Effector CD8-positive, alpha-beta T cell (primary cell): ENCODE data around the gene RPS3.
"Not testable (repeated sequence)": the region's sequence is repeated elsewhere in the genome, so short reads cannot be mapped to it uniquely, and the experiment has no call there.

Experiments used
- DNase-seq: peaks from one replicate; lab custom pipeline; 2025; lab: John Stamatoyannopoulos, UW
- total RNA-seq, 4 experiments: gene quantifications; one replicate each; lab custom pipeline; 2026; lab: John Stamatoyannopoulos, UW

Gene RPS3
- total RNA-seq, result 1,017 to 1,472 (median 1,334) reads per million in 4 experiments

DNA sequence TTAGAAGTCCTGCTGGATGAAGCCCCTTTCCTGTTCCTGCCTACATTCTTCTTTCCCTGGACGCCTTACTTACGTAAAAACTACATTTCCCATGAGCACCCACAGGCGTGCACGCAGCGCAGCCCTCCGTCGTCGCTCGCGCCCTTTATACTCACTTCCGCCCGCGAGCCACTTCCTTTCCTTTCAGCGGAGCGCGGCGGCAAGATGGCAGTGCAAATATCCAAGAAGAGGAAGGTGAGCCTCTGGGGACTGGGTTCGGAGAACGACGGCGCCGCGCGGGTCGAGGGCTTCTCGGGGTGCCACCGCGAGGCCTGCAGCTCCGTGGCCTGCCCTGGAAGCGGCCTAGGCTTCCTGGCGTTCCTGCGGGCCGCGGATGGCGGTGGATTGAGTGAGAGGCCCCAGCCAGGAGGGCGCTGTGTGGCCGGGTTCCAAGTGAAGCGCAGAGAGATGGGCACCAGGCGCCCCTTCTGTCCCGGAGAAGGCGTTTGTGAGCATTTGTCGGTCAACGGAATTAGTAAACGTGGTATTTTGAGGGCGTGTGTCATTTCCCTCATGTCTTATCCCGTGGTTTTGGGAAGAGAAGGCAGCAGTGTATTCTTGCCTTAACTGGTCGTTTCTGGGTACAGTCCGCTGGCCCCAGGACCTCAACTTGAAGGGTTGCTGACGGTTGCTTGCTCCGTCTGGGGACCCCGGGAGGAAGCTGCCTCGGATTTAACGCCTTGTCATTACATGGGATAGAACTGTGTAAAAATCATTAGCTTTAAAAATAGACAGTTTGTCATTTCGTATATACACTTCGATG is at the start of gene RPS3:
RPS3 (plus strand) TSS at position 175 of the 802 bp plus-strand sequence; CDS start at position 205, 30 bp downstream.
- DNase-seq, result peak; percentile 78

GRCh38 chr11:75349521-75350116 is 49.7 kb upstream of the RPS3 start:
- no peak for DNase-seq

GRCh38 chr11:75350122-75350742 is 49.1 kb upstream of the RPS3 start:
- DNase-seq, result no peak

- peak; percentile 17 for DNase-seq
These were observed 48.4 kb upstream of the RPS3 start for GRCh38 chr11:75350743-75351540.

DNA sequence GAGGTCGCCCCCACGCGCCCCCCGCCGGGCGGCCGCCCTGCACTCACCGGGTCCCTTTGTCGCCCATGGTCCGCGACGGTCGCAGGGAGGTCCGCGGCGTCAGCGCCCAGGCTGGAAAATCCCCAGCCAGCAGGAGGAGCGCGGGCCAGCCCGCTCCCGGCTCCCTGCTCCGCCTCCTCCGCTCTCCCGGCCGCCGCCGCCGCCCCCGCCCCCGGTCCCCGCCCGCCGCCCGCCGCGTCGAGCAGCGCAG is 47.9 kb upstream of the RPS3 start, which contains the start of gene ARRB1:
ARRB1 (minus strand) TSS at position 121 of the 250 bp plus-strand sequence; CDS start at position 67, 54 bp downstream.
- DNase-seq, result no peak

DNA sequence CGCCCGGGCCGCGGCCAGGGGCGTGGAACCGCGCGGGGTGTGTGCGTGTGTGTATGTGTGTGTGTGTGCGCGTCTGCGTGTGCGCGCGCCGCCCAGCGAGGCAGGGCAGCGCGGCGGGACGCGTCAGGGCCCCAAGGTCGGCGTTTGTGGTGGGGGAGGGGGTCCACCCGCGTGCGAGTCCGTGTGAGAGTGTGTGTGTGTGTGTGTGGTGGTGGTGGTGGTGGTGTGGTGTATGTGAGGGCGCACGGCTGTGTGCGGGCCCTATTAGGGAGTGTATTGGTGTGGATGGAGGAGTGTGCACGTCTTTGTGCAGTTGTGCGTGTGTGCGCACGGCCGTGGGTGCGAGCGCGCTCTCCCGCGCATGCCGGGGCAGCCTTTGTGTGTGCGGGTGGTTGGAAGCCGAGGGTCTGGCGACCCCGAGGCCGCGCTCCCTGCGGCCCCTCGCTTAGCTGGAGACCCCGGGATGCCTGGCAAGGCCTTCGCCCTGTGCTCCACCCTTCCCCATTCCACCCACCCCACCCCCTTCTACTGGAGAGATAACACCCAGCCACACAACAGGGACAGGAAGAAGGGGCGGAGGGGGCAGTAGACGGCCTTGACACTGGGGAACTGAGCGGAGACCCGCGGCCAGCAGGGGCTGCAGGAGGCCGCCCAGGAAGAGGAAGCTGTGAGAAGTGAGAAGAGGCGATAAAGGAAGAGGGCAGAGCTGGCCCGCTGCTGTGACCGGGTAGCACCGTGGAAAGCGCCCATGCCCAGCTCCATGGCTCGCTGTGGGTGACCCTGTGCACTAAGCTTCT is 47.3 kb upstream of the RPS3 start:
- peak; percentile 53 for DNase-seq

GRCh38 chr11:75352588-75353206 is 46.6 kb upstream of the RPS3 start:
- DNase-seq, result no peak

DNA sequence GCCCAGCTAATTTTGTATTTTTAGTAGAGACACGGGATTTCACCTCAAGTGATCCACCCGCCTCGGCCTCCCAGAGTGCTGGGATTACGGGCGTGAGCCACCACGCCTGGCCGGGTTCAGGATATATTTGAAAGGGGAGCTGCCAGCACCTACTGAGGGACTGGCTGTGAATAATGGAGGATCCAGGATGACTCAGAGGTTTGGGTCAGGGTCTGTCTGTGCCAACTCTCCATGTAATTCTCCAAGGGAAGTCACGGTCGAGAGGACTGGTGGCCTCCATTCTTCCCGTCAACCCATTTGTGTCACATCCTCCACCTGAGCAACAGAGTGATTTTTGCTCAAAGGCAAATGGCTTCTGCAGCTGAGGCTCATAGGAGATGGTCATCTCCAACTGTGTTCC is 44.3 kb upstream of the RPS3 start:
- no peak for DNase-seq

- DNase-seq, result no peak
These were observed 42.7 kb upstream of the RPS3 start for GRCh38 chr11:75356613-75357012.

GRCh38 chr11:75362285-75362684 is 37.0 kb upstream of the RPS3 start:
- DNase-seq, result not testable (repeated sequence)

DNA sequence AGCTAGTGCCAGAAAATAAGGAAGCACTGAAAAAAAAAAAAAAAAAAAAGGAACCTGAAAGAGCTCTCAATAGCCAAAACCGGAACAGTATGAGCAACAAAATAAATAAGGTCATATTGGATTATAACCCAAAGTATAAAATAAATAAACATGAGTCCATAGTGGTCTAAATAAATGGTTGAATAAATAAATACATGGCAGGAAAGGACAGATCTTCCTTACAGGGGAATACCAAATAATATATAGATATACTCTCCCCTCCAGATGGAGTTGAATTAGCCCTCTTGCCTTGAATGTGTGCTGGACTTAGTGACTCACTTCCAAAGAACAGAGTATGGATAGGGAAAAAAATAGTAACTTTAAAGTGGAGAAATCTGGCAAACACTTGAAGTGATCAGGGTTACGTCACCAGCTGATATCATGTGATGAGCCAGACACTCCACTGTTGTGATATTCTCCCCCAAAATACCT is 33.6 kb upstream of the RPS3 start:
- no peak for DNase-seq

GRCh38 chr11:75366826-75367225 is 32.5 kb upstream of the RPS3 start:
- DNase-seq, result not testable (repeated sequence)

DNA sequence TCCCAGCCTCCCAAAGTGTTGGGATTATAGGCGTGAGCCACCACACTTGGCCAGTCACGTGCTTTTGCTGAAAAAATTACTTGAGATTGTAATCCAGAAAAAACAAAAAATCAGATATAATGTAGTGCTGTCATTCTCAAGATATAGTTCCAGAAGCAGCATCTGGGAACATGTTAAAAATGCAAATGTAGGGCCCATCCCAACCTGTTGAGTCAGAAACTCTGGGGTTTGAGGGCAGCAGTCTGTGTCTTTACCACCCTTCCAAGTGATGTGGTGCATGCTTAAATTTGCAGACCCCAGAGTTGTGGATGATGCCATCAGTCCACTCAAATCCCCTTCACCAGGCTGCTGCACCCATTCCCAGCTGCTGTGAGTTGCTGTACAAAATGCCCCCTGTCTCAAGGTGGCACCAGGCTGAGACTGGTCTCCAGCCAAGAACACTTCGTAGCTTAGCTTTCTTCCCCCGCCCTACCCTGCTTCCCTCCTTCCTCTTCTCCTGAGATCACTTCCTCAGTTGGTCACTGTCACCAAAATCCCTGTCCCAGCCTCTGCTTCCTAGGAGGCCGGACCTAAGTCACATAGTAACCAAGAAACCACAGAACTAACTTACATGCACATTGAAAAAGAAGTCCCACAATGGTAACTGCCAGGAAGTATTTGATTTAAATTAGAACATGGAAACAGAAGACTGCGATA is 29.6 kb upstream of the RPS3 start:
- no peak for DNase-seq

DNA sequence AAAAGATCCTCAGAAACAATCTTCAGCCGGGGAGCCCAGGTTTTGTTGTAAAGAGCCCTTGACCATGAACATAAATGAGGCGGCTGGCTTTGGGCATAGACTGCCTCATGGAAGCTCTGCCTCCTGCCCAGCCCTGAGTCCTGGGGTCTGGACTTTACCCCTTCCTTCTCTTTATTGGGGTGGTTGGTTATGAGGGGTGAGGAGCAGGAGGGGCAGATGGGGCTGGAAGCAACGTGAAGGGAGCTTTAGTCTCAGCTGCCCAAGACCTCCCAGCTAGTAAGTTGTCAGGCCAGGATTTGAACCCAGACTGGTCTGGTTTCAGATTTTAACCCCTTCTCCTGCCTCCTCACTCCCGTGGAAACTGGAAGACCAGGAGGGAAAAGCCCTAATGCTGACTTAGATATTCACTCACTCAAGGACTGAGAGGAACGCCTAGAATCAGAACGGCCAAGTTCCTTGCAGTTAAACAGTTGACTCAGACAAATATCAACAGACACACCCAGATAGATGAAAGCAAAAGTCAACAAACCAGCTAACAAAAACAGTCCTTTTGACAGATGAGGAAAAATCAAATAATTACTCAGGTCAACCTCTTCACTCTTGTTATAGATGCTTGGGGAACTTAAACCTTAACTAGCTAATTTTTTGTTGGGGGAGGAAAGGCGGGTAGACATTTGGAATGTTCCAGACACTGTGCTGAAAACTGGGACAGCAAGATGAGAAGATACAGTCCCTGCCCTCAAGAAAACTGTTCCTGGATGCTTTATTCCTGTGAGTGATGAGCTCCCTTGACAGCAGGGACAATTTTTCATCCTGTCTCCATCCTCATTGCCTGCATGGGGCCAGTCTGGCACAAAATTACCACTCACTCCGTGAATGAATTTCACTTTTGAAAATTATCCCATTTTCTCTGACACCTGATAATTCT is 27.1 kb upstream of the RPS3 start:
- DNase-seq, result no peak

- DNase-seq, result no peak
These were observed 26.1 kb upstream of the RPS3 start for GRCh38 chr11:75373201-75373600.

GRCh38 chr11:75374646-75375045 is 24.7 kb upstream of the RPS3 start:
- no peak for DNase-seq

DNA sequence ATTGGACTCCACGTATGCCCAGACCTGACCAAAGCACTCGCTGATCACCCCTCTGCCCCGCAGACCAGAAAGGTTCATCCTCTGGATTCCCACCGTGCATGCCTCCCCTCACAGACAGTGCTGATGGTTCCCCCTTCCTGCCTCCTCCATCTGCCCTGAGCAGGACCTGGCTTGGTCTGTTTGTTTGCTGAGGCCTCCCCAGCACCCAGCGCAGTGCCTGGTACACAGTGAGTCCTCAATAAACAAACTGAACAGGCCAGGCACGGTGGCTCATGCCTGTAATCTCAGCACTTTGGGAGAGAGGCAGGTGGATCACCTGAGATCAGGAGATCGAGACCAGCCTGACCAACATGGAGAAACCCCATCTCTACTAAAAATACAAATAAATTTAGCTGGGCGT is 23.7 kb upstream of the RPS3 start:
- no peak for DNase-seq

DNA sequence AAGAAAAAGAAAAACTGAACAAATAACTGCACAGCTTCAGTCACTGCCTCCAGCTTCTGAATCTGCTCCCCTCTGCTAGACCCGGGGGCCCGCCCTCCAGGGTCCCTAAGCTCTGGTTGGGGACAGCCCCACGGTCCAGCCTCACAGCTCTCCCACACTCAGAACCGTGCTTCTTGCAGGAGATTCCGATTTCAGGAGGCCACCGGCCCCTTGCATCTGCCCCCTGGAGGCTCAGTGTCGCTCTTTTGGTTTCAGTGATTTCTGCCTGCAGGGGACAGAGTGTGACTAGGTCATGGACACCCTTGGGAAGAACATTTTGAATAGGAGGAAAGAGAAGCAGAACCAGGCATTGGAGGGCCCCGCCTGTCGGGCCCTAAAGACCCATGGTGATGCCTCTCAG is 23.1 kb upstream of the RPS3 start:
- no peak for DNase-seq

- not testable (repeated sequence) for DNase-seq
These were observed 20.5 kb upstream of the RPS3 start for GRCh38 chr11:75378776-75379175.
